CD4-positive, alpha-beta T cell (primary cell): Measurements from ENCODE around the gene PSAPL1. TPM values are rescaled to one million over a fixed set of nuclear protein-coding genes. Genes with fewer than 3 reads are reported as not detected.

Experiments used
- ATAC-seq: fragments of 200-7000 bp; cut with Tn5 transposase; one replicate; pipeline ENCODE4 v1.10.0; 2022; ENCODE audit warnings: mild to moderate bottlenecking; ENCODE audit not compliant: poor library complexity
- CTCF ChIA-PET: fragments of 350-600 bp; sonication (Branson Sonifier 250); formaldehyde crosslinking; loops from one replicate; lab custom pipeline; 2021; ENCODE audit warnings: antibody characterized with exemption, inconsistent platforms; lab: Charles Lee
- POLR2A ChIA-PET: fragments of 350-600 bp; sonication (Branson Sonifier 250); formaldehyde crosslinking; loops from one replicate; lab custom pipeline; 2021; ENCODE audit warnings: antibody characterized with exemption, inconsistent platforms; lab: Charles Lee
- DNase-seq, 14 experiments: peaks; one replicate each; pipeline ENCODE4 v3.0.0-alpha.2; 2013 to 2020; ENCODE audit warnings: mixed read lengths in 2 of 14
- H3K27ac ChIP-seq, 2 donors: one replicate each; pipeline versions ENCODE4 v1.5.1 to v1.7.0; 2013; ENCODE audit warnings: low read length in 2 of 2, low read depth in 1 of 2, mild to moderate bottlenecking in 1 of 2
- H3K27me3 ChIP-seq, 2 experiments: 1 replicate in 1 of 2; 2 replicates in 1 of 2; pipeline versions ENCODE4 v1.6.1 to v1.7.0; 2013; ENCODE audit warnings: low read length in 2 of 2, control low read depth in 1 of 2, mild to moderate bottlenecking in 1 of 2, moderate library complexity in 1 of 2; ENCODE audit not compliant: insufficient read depth in 2 of 2, control insufficient read depth in 1 of 2
- H3K36me3 ChIP-seq: one replicate; pipeline ENCODE4 v1.6.1; 2013; ENCODE audit warnings: low read length, control low read depth; ENCODE audit not compliant: insufficient read depth
- H3K4me1 ChIP-seq: one replicate; pipeline ENCODE4 v1.6.1; 2013; ENCODE audit warnings: low read length, control low read depth; ENCODE audit not compliant: insufficient read depth
- H3K4me3 ChIP-seq: one replicate; pipeline ENCODE4 v1.5.1; 2013; ENCODE audit warnings: mild to moderate bottlenecking, low read length, moderate library complexity
- H3K9me3 ChIP-seq, 2 experiments: 1 replicate in 1 of 2; 2 replicates in 1 of 2; pipeline versions ENCODE4 v1.6.1 to v1.7.0; 2013; ENCODE audit warnings: low read length in 2 of 2, mild to moderate bottlenecking in 2 of 2, control low read depth in 1 of 2, moderate library complexity in 1 of 2; ENCODE audit not compliant: control insufficient read depth in 1 of 2, insufficient read depth in 1 of 2
- H3K27ac Mint-ChIP-seq: one replicate; pipeline ENCODE4 v1.8.0; 2020; ENCODE audit warnings: mixed read lengths
- H3K27me3 Mint-ChIP-seq: one replicate; pipeline ENCODE4 v1.8.0; 2021; ENCODE audit warnings: mixed read lengths
- H3K36me3 Mint-ChIP-seq: one replicate; pipeline ENCODE4 v1.8.0; 2021; ENCODE audit warnings: low read depth, mixed read lengths
- H3K4me1 Mint-ChIP-seq: one replicate; pipeline ENCODE4 v1.8.0; 2021; ENCODE audit warnings: low read depth, mixed read lengths
- H3K4me3 Mint-ChIP-seq: one replicate; pipeline ENCODE4 v1.8.0; 2020; ENCODE audit warnings: mild to moderate bottlenecking, mixed read lengths
- H3K9me3 Mint-ChIP-seq: one replicate; pipeline ENCODE4 v1.8.0; 2020; ENCODE audit warnings: mixed read lengths
- CTCF ChIP-seq: fragments of 200-600 bp; IDR thresholded peaks from one replicate; pipeline ENCODE4 v1.8.0; 2022; ENCODE audit warnings: antibody characterized with exemption, mild to moderate bottlenecking
- intact Hi-C, 2 experiments: fragments of 100-400 bp; cut with DNase I in 1 of 2; cut with micrococcal nuclease in 1 of 2; formaldehyde crosslinking; loops; one replicate each; pipeline versions ENCODE4 v1.15.1 to v1.9.0; 2023 to 2025; cut with DNase I, micrococcal nuclease
- total RNA-seq, 174 experiments: library from RNA in 2 of 174; stranded (reverse) in 2 of 174; gene quantifications; one replicate each; pipeline ENCODE4 v1.2.3 and lab custom pipeline; 2021 to 2026

PSAPL1 gene
- total RNA-seq, 2 experiments from 2014 or later = not detected

GRCh38 chr4:7469023-7469422, 34.3 kb upstream of the PSAPL1 start:
- ATAC-seq = no peak
- TF ChIP-seq CTCF = no peak
- peaks cover 13% of the 10 kb centered on the region for H3K27me3 Mint-ChIP-seq
- H3K36me3 Mint-ChIP-seq = no peaks in the 10 kb centered on the region
- H3K9me3 ChIP-seq = peaks cover 0 to 16% of the 10 kb centered on the region in 2 experiments
- no peak overlapping the region for H3K27ac Mint-ChIP-seq
- POLR2A ChIA-PET = no interaction called here
- no peak overlapping the region for H3K27ac ChIP-seq
- CTCF ChIA-PET = no interaction called here
- H3K27me3 ChIP-seq = peaks cover 0 to 4% of the 10 kb centered on the region in 2 experiments
- no peaks in the 10 kb centered on the region for H3K4me1 Mint-ChIP-seq
- no peaks in the 10 kb centered on the region for H3K36me3 ChIP-seq
- no peaks in the 10 kb centered on the region for H3K9me3 Mint-ChIP-seq
- no peak overlapping the region for H3K4me3 Mint-ChIP-seq
- intact Hi-C loops = no loop called here
- no peaks in the 10 kb centered on the region for H3K4me1 ChIP-seq
- H3K4me3 ChIP-seq = no peak overlapping the region
- no peak for DNase-seq

GRCh38 chr4:7467471-7467870, 32.7 kb upstream of the PSAPL1 start:
- Histone ChIP-seq H3K27me3 (peaks cover 0 to 4% of the 10 kb centered on the region in 2 experiments), H3K4me3 (no peak overlapping the region), H3K4me1 (no peaks in the 10 kb centered on the region), H3K27ac (no peak overlapping the region), H3K9me3 (peaks cover 0 to 13% of the 10 kb centered on the region in 2 experiments), H3K36me3 (no peaks in the 10 kb centered on the region)
- Mint-ChIP-seq H3K4me3 (no peak overlapping the region), H3K27me3 (peaks cover 5% of the 10 kb centered on the region), H3K4me1 (no peaks in the 10 kb centered on the region), H3K27ac (no peak overlapping the region), H3K9me3 (no peaks in the 10 kb centered on the region), H3K36me3 (no peaks in the 10 kb centered on the region)
- intact Hi-C loops = no loop called here
- DNase-seq (no peak), ATAC-seq (no peak)
- TF ChIP-seq CTCF = no peak
- ChIA-PET POLR2A (no interaction called here), CTCF (no interaction called here)

GRCh38 chr4:7466904-7467303, 32.2 kb upstream of the PSAPL1 start:
- peaks cover 0 to 7% of the 10 kb centered on the region in 2 experiments for H3K9me3 ChIP-seq
- peaks cover 4% of the 10 kb centered on the region for H3K27me3 Mint-ChIP-seq
- ChIA-PET POLR2A (no interaction called here), CTCF (no interaction called here)
- no peaks in the 10 kb centered on the region for H3K9me3 Mint-ChIP-seq
- H3K4me1 Mint-ChIP-seq = no peaks in the 10 kb centered on the region
- peaks cover 0 to 4% of the 10 kb centered on the region in 2 experiments for H3K27me3 ChIP-seq
- H3K27ac ChIP-seq = no peak overlapping the region
- no peak overlapping the region for H3K27ac Mint-ChIP-seq
- ATAC-seq = no peak
- H3K4me3 ChIP-seq = no peak overlapping the region
- H3K36me3 Mint-ChIP-seq = no peaks in the 10 kb centered on the region
- H3K4me1 ChIP-seq = no peaks in the 10 kb centered on the region
- intact Hi-C loops = no loop called here
- H3K4me3 Mint-ChIP-seq = no peak overlapping the region
- no peak for TF ChIP-seq CTCF
- DNase-seq = no peak
- H3K36me3 ChIP-seq = no peaks in the 10 kb centered on the region
